Fibroblast of mammary gland (primary cell): Measurements from ENCODE around the gene OSCAR.

Experiments used
- DNase-seq: peaks from one replicate; pipeline ENCODE4 v3.0.0-alpha.2; 2010; ENCODE audit warnings: low read depth
- H3K4me3 ChIP-seq: 2 replicates; pipeline ENCODE4 v1.5.1; 2011; ENCODE audit warnings: low read depth, mild to moderate bottlenecking, low read length, moderate library complexity; ENCODE audit not compliant: control insufficient read depth
- CTCF ChIP-seq: conservative IDR thresholded peaks from 2 replicates; pipeline ENCODE4 v1.5.1; 2011; ENCODE audit warnings: low read depth, low read length, inconsistent platforms; ENCODE audit not compliant: control insufficient read depth, insufficient read depth

The OSCAR gene

DNA sequence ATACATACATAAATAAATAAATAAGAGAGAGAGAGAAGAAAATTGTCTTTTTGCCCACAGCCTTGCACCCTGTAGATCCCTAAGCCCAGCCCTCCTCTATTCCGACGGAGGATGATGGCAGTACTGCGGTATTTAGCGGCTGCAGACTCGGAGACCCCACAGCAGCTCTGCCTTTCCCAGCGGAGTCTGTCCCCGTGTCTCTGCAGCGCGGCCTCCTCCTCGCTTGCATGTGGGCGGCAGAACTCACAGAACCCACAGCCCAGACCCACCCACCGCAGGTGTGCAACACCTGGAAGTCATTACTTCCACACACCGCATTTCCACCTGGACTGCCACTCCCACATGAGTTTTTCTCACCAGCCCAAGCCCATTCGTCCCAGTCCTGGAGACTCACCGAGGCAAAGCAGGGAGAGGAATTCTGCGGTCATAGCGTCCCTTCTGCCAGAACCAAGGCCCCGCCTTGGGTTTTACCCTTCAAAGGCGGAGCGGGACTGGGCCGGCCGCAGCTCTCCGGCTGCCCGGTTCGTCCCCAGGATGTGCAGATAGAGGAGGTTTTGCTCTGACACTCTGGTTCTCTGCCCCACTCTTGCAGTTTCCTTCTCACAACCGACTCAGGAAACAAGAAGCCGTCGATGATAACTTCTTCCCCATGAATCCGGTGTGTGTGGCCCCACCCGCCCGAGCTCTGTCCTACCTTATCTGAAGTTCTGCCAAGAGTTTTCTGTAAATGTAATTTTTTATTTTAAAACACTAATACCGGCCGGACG is 37.1 kb downstream of the OSCAR start, which contains the start of gene VSTM1:
TSS of gene VSTM1 (minus strand) at position 548 of the 767 bp plus-strand sequence. CDS start at position 428, 120 bp downstream.
- TF ChIP-seq CTCF: no peak
- no peak within 1 kb of the TSS for H3K4me3 ChIP-seq
- no peak for DNase-seq

- no peak for DNase-seq
- no peak overlapping the region for H3K4me3 ChIP-seq
These were observed 38.0 kb downstream of the OSCAR start for GRCh38 chr19:54062643-54063042.

DNA sequence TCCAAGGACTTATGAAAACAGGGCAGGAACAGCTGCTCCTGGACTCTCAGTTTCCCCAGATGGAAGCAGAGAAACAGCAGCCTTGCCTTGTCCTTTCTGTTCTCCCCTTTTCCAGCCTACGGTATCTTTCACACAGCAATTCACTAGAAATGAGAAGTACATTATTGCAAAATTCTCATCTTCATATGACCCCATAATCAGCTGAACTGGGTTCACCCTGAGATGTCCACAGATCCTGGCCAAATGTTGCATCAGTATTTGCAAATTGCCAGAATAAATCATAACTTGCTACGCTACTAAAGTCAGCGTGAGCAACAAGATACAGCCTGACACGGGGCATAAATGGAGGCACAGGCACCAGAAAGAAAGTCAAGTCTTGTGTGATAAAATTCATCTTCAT is 53.0 kb downstream of the OSCAR start:
- H3K4me3 ChIP-seq: no peak overlapping the region
- TF ChIP-seq CTCF: no peak
- peak; percentile 20 for DNase-seq

More at GRCh38 chr19:54062643-54063042, 38.0 kb downstream of the OSCAR start:
- no peak for TF ChIP-seq CTCF

DNA sequence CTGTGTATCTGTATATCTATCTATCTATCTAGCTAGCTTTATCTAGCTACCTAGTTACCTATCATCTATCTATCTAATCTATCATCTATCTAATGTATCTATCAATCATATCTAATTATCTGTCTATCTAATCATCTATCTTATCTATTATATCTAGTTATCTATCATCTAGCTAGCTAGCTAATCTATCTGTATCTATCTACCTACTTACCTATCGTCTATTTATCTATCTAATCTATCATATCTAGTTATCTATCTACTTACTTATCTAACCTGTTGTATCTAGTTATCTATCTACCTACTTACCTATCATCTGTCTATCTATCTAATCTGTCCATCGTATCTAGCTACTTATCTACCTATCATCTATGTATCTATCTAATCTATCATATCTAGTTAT is 54.8 kb downstream of the OSCAR start:
- DNase-seq: no peak
- TF ChIP-seq CTCF: no peak
- no peak overlapping the region for H3K4me3 ChIP-seq
